NOMO-1 treated with DMSO at 0.1 percent for 48 hours (cell line): Measurements from ENCODE around the gene PIK3CD.
"Not testable (repeated sequence)": the region's sequence is repeated elsewhere in the genome, so short reads cannot be mapped to it uniquely, and the experiment has no call there.

Experiments
- DNase-seq: peaks from one replicate; lab custom pipeline; 2025; ENCODE audit not compliant: unreplicated experiment; lab: John Stamatoyannopoulos, UW

The PIK3CD gene

GRCh38 chr1:9621032-9621431 is 30.5 kb upstream of the PIK3CD start:
- DNase-seq = no peak

DNA sequence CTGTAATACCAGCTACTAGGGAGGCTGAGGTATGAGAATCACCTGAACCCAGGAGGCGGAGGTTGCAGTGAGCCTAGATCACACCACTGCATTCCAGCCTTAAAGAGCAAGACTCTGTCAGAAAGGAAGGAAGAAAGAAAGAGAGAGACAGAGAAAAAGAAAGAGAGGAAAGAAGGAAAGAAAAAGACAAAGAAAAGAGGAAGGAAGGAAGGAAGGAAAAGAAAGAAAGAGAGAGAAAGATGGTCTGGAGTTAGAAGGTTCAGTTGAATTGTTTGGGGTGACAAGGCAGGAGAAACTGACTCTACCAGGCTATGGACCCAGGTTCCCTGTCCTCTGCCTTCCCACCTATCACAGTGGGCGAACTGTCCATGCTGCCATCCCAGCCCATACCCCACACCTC is 27.4 kb upstream of the PIK3CD start:
- no peak for DNase-seq

- not testable (repeated sequence) for DNase-seq
Observed at GRCh38 chr1:9625030-9625429, 26.5 kb upstream of the PIK3CD start.

GRCh38 chr1:9626201-9626608 is 25.3 kb upstream of the PIK3CD start:
- DNase-seq = no peak

GRCh38 chr1:9628541-9629444 is 22.7 kb upstream of the PIK3CD start:
- DNase-seq = peak; percentile 13

GRCh38 chr1:9629445-9630201 is 21.9 kb upstream of the PIK3CD start:
- DNase-seq = peak; percentile 91

DNA sequence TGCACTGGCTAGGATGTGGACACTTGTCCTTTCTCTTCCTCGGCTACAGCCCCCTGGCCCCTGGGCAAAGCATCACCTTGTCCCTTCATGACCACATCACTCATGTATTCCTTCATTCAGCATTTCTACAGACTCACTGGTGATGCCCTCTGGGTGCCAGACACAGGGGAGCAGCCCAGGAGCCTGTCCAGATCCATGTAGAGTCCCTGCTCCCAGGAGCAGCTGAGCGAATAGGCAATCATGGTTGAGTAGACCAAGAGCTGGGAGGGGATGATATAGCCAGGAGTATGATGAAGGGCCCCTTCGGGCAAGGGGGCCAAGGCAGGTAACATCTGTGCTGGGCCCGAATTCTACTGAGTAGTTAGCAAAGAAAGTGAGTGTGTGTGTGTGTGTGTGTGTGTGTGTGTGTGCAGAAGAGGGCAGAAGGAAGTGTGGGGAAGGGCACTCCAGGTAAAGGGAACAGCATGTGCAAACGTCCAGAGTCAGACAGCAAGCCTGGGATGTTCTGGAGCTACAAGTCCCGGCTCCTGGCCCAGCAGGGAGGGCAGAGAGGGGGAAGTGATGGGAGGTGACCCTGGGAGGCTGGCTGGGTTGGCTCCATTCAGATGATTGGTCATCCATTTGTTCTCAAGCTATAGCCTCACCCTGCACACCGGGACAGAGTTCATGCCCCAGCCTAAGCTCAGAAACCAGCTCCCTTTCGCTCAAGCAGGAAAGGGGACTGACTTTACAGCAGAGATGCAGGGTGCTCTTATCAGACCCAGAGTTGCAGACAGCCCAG is 21.0 kb upstream of the PIK3CD start:
- peak; percentile 23 for DNase-seq

DNA sequence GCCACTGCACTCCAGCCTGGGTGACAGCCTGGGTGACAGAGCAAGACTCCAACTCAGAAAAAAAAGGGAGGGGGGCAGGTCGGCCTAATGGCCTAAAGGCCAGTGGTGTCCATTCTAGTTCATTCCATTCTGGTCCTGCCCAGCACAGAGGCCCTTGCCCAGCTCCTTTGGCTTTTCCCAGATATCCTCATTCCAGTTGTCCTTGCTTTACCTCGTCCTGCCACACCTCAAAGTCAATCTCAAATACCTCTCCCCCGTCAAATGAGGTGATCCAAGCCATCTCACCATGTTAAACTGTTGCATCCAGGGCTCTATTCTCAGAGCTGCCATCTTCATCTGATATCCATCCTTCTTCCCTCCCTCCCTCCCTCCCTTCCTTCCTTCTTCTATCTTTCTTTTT is 19.9 kb upstream of the PIK3CD start:
- no peak for DNase-seq

GRCh38 chr1:9633493-9633892 is 18.0 kb upstream of the PIK3CD start:
- DNase-seq = peak; percentile 23

GRCh38 chr1:9634582-9634981 is 16.9 kb upstream of the PIK3CD start:
- no peak for DNase-seq

DNA sequence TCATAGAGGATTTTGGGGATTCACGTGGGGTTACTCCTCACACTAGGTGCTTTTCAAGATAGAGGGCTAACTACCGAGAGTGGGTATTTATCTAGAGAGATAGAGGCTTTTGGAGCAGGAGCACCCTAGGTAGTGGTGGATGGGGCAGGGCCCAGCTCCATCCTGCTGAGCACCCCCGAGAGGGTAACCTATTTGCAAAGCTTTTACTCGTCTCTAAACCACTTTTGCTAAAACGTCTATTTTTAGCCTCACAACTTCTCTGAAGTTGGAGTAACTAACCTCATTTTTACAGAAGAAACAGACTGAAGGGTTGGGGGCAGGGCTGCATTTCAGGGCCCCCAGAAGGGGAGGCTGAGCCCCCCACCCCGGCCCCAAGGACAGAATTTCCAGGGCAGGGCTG is 12.3 kb upstream of the PIK3CD start:
- no peak for DNase-seq

GRCh38 chr1:9643351-9644256 is 7.9 kb upstream of the PIK3CD start:
- DNase-seq = peak; percentile 24

- no peak for DNase-seq
Observed at GRCh38 chr1:9646037-9646436, 5.5 kb upstream of the PIK3CD start.

DNA sequence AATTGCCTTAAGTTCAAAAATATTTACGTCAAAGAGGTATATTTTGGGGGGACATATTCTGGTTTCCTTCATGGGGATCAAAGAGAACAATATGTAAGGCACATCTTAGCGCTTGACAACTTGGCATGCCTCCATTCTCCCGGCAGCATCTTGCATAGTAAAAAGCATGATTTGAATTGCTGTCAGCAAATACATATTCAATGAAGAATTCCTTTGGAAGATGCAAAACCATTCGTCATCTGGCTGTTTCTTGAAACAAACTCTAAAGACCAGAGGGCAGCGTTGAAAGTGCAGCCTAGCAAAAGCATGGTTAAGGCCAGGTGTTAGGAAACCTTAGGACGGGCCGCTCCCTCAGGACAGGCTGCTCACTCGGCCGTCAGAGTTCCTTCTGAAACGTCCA is 3.4 kb upstream of the PIK3CD start:
- DNase-seq = no peak

DNA sequence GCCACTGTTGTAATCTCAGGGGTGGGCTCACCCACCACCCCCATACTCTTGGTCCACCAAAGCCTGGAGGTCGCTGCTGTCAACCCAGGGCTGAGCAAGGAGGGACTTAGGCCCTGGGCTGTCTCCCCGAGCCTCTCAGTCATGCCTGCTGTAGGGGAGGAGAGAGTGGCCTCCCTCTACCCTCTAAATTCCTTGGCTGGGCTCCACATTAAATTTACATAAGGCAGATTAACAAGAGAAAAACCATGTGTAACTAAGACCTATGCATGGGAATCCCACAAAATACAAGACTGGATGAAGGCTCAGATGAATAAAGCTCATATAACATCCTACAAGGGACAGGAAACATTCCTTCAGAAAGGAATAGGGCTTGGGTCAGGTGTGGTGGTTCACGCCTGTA is 1.8 kb upstream of the PIK3CD start:
- DNase-seq = no peak

DNA sequence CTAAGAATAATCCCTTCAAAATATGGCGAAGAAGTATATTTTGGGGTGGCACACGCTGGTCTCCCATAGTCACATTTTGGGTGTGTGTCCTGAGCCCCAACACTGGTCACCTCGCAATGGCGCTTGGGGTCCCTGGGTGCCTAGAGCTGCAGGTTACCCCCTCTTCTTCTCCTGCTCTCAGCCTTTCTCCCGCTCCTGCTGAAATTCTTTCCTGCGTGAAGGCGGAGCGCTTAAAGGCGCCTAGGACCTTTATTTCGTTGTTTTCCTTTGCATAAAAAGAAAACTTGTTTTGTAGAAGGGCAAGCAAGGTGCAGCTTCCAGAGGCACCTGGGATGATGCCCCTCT is 339 bp upstream of the PIK3CD start:
- DNase-seq = no peak

GRCh38 chr1:9652379-9653209 is 1.1 kb downstream of the PIK3CD start:
- peak; percentile 78 for DNase-seq

DNA sequence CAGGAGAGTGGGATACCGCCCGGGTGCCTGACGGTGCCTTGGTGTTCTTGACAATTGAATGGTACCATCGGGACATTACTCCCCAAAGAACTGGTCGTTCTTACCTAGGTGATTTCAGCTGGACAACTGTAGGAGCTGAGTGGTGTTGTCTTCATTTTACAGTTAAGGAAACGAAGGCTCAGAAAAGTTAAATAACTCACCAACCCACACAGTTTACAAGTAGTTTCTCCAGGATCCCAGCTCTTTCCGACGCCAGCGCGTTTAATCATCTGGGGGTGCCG is 1.6 kb downstream of the PIK3CD start:
- no peak for DNase-seq

GRCh38 chr1:9653491-9654050 is 2.0 kb downstream of the PIK3CD start:
- DNase-seq = peak; percentile 23
